GM19025 (cell line): Measurements from ENCODE around the gene POP4.
"Not testable (repeated sequence)": the region's sequence is repeated elsewhere in the genome, so short reads cannot be mapped to it uniquely, and the experiment has no call there.

Experiments
- ATAC-seq: cut with Tn5 transposase; IDR thresholded peaks from one replicate; pipeline ENCODE4 v1.9.1; 2021; ENCODE audit warnings: mild to moderate bottlenecking, low read depth, moderate library complexity; ENCODE audit not compliant: unreplicated experiment

POP4 gene, protein sequence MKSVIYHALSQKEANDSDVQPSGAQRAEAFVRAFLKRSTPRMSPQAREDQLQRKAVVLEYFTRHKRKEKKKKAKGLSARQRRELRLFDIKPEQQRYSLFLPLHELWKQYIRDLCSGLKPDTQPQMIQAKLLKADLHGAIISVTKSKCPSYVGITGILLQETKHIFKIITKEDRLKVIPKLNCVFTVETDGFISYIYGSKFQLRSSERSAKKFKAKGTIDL

DNA sequence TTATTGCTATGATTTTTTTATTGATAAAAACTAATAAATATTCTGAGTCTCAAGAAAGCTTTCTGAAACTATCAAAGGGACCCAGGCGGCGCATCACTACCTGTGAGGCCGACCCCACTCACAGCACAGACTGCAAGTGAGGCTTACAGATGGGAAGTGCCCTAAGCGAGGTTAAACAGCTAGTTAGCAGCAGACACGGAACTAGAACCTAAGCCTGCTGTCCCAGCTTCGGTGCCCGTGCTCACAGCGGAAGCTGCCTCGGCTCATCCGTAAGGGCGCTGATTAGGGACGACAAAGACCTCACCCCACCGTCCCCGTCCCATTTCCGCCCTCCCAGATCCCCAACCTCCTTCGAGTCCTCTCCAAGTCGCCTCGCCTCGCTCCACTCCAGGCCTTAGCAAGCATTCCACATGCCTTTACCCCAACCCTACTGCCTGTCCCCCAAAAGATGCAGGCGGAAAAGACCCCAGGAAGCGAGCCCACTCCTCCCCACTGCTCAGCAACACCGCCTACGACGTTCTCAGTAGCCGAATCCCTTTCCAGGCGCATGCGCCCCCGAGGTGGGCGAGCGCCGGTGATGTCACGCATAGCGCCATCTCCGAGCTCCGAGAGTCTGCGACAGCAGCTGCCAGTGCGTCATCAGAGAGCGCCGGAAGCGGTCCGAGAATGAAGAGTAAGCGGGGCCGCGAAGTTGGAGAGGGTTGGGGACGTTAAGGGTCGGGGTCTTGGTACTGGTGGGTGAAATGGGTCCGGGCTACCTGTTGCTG, at the start of gene POP4:
Gene POP4, plus strand, starts transcription at position 631 of the 767 bp plus-strand sequence. Its CDS starts 36 bp downstream, at position 667.
- peak; percentile 66 for ATAC-seq

DNA sequence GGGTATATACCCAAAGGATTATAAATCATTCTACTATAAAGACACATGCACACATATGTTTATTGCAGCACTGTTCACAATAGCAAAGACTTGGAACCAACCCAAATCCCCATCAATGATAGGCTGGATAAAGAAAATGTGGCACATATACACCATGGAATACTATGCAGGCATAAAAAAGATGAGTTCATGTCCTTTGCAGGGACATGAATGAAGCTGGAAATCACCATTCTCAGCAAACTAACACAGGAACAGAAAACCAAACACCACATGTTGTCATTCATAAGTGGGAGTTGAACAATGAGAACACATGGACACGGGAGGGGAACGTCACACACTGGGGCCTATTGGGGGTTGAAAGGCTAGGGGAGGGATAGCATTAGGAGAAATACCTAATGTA, 47.0 kb upstream of the POP4 start:
- not testable (repeated sequence) for ATAC-seq

DNA sequence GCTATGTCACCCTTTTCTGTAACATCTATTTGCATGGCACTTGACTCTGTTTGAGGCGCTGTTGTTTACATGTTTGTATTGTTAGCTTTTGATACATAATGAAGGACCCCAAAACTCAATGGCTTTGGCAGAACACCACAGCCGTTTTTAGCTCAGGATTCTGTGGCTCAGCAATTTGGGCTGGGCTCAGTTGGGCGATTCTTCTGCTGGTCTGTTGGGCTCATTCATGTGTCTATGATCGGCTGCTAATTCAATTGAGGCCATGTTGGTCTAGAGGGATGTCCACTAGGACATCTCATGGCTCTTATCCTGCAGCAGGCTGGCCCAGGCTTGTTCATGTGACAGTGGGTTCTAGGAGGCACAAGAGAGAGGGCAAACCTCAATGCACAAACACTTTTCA, 46.3 kb upstream of the POP4 start:
- ATAC-seq = no peak

DNA sequence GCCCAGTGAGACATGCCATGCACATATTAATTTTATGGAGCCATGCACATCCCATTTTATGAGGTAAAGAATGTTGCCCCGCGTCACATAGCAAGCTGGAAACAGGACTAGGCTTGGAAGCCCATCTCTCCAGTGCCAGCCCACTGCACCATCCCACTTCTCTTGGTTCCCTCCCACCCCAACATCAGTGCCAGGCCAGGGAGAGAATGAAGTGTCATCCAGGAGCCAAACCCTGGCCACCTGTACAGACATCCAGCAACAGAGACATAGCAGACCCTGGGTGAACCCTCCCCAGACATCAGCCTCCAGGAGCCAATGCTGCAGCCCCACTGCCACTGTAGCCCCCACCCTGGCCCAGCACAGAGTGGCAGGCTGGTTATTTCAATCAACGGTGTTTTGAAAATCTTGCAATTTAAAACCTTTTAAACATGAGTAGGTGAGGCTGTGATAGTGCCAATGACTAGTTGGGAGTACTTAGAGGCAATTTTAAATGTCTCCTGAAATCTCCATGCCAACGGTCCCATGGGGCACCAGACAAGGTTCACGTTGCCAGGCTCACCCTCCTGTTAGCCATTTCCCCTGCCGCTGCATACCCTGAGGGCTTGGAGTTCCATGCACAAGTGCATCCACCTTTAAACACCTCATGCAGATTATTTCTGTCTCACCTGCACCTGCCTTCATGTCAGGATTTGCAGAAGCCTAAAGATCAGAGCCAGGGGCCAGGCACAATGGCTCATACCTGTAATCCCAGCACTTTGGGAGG, 45.6 kb upstream of the POP4 start:
- ATAC-seq = no peak

DNA sequence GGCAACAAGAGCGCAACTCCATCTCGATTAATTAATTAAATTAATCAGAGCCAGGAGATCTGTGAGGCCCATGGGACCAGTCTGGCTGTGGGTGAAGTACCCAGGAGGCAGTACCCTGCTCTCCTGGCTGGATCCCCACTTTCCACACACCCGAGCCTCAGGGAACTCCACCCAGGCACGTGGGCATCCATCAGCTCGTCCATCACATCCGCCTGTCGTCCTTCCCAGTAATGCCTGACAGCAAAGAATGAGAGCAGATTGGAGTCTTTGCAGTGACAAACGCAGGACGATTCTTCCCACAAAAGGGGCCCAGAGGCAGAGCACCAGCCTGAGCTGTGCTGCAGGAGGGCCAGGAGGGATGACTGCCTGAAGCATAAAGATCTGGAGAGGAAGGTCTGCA, 44.5 kb upstream of the POP4 start:
- no peak for ATAC-seq

DNA sequence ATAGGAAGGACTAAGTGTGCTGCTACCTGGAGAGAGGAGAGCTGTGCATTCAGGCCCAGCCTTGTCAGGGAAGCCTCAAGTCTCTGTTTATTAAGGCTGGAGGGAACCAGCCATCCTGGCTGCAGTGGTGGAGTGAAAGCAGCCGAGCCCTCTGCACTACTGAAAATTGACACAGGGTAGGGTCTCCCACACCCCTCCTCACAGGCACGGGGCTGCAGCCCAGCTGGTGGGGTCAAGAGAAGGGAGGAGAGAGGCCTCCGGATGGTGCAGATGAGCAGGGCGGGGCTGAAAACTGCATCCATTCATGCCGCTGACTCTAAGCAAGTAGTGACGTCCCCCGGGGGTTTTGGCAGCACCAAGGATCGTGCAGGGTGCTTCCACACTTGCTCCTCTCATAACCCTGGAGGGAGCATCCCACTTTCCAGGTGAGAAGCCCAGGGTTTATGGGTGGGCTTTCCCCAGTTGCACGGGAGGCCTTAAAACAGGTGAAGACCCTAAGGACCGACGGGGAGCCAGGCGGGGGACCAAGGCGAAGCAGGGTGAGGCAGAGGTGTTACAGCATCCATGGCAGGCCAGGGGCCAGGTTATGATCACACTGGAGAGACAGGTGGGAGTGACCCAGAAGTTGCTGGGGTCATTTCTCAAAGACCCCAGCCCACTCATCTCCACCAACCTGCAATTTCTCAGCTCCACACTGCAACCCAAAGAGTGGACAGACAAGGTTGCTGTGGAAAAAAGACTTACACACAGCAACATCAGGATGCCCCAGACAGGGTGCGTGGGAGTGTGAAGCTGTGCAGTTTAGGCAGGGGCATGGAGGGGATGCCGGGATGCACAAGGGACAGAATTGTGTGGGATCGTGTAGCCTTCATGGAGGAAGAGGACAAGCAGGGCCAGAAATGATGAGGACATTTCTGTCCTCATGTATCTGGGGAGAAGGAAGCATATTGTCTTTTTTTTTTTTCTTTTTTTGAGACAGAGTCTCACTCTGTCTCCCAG, 43.5 kb upstream of the POP4 start:
- no peak for ATAC-seq

DNA sequence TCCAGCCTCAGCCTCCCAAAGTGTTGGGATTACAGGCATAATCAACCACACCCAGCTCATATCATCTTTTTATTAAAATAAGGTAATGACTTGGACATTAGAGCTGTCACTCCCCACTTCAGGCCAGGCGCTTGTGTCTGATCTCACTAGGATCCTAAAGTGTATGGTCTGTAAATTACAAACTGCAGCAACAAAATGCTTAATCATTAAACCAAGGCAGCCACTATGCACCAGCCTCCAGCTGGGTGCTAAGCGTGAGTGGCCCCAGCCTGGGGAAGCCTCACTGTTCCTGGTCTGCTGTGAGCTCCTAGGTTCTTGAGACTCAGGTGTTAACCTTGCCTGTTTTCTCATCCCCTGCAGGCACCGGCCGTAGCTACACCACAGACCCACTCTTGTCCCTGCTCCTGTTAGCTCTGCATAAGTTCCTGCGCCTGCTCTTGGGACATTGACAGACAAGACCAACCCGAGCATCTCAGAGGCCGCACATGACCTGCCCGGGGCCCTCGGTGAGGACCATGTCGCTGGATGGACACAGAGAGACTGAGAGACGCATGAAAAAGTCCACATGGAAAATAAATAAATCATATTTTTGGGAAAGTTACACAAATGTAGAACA, 42.5 kb upstream of the POP4 start:
- no peak for ATAC-seq

DNA sequence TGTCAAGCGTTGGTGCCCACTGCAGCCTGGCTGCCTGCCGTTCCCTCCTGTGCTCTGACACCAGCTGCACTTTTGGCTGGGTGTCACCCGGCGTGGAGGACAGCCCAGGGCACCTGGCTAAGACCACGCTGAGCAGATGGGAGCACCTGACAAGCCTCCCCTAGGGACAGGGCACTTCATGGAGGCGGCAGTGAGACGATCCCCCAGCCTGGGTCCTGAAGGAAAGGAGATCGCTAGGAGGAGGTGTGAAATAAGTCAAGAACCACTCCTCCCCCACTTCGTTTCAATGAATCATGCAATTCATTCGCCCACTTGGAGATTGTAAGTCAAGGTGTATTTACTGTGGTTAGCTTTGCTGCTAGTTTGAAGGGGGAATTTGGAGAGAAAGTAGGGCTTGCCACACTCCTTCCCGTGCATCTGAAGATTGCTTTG, 41.5 kb upstream of the POP4 start:
- no peak for ATAC-seq

DNA sequence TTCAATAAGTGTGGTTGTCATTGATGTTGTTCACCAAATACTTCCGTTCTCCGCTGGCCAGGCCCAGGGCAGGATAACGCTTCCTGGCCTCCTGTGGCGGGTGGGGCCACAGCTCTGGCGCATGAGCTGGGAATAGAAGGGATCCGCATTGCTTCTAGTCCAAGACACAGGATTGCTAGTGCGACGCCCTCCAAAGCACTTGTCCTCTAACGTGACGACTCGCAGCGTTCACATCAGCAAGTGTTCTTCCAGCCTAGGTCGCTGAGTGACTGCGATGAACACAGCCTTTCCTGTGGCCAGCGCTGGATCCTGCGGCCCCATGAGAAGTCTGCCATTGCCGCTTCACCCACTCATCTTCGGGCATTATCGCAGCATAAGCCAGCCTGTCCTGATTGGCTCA, 40.9 kb upstream of the POP4 start:
- ATAC-seq = no peak

DNA sequence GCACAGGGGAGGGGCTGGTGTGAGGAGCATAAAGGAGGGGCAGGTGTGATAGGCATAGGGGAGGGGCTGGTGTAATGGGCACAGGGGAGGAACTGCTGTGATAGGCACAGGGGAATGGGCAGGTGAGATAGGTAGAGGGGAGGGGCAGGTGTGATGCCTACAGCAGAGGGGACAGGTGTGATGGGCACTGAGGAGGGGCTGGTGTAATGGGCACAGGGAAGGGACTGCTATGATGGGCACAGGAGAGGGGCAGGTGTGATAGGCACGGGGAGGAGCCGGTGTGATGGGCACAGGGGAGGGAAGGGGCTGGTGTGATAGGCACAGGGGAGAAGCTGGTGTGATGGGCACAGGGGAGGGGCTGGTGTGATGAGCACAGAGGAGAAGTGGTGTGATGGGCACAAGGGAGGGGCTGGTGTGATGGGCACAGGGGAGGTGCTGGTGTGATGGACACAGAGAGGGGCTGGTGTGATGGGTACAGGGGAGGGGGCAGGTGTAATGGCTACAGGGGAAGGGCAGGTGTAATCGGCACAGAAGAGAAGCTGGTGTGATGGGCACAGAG, 39.5 kb upstream of the POP4 start:
- ATAC-seq = no peak

DNA sequence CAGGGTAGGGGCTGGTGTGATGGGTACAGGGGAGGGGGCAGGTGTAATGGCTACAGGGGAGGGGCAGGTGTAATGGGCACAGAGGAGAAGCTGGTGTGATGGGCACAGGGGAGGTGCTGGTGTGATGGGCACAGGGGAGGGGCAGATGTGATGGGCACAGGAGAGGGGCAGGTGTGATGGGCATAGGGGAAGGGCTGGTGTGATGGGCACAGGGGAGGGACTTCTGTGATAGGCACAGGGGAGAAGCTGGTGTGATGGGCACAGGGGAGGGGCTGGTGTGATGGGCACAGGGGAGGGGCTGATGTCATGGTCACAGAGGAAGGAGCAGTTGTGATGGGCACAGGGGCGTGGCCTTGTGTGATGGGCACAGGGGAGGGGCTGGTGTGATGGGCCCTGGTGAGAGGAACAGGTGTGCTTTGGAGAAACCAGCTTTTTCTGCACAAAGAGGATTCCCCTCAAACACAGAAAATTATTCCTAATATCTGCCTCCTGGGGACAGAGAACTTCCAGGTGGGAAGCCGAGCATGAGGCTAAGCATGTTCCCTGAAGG, 38.6 kb upstream of the POP4 start:
- ATAC-seq = no peak

DNA sequence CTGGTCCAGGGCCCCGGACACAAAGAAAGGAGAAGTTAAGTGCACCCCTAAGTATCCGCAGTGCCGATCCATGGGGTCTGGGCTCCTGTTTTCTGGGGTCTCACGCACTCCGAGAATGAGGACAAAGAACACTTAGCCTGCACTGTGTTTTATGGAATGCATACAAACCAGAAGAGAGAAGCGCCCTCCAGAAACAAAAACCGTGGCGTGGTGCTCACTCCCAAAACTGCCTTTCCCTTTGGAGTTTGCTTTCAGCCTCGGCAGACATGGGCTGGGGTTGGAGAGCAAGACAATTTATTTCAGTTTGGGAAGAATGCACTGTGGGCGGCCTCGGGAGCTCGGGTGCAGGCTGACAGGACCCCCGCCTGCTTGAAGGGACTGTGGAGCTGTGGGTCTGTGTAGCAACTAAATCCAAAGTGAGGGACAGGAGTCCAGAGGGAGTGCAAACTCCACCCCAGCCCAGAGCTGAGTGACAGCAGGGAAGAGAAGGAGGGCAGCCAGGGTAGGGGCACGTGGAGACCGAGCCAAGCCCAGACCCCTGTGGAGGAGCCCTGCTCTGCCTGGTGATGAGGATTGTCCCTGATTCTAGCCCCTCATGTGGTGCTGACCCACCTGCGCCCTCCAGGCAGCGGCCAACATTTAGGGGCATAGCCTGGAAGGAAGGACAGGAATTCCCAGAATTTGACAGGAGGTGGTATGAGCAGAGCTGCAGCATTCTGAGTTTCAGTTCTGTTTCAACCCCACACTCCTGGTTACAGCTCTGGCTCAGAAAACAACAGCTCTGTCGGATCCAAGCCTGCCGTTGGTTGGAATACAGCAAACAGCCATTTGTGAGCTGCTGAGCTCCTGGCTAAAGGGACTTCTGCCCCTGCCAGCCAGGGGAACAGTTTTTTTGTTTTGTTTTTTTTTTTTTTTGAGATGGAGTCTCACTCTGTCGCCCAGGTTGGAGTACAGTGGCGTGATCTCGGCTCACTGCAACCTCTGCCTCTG, 37.8 kb upstream of the POP4 start:
- ATAC-seq = no peak

DNA sequence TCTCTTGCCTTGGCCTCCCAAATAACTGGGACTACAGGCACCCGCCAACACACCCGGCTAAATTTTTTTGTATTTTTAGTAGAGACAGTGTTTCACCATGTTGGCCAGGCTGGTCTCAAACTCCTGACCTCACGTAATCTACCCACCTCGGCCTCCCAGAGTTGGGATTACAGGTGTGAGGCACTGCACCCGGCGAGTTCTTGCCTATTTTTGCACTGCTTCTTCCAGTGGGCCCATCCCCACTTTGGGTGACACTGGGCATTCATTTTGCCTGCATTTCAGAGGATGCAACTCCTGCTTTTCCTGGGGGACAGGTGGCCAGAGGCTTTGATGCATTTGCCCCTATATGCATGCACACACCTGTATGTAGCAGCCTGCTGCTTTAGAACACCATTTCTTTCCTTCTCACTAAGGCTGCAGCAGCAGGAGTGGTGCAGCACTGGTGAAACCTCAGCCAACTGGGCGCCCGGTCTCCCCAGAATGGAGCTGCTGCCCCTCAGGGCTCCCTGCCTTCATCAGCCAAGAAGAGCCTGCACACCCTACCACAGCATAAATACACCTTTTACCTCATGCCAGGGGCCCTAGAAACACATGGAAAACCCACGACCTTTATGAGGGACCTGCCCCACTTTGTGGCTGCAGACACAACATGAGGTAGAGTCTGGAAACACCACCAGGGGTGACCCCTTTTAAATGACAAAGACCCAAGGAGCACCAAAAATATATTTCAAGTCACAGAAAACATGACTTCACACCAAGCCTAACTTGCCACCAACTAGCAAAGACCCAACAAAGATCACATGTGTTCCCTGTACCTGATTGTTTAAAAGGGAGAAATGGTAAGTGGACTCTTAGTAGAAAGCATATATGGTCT, 36.8 kb upstream of the POP4 start:
- ATAC-seq = no peak

DNA sequence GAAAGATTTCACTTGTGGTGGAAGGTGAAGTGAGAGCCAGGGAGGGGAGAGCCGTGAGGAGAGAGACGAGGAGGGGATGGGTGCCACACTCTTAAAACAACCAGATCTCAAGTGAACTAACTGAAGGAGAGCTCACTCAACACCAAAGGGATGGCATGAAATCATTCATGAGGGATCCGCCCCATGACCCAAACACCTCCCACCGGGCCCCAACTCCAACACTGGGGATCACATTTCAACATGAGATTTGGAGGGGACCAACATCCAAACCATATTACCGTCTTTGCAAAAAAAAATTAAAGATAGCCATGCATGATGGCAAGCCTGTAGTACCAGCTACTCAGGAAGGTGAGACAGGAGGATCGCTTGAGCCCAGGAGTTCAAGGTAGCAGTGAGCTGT, 34.9 kb upstream of the POP4 start:
- ATAC-seq = no peak

DNA sequence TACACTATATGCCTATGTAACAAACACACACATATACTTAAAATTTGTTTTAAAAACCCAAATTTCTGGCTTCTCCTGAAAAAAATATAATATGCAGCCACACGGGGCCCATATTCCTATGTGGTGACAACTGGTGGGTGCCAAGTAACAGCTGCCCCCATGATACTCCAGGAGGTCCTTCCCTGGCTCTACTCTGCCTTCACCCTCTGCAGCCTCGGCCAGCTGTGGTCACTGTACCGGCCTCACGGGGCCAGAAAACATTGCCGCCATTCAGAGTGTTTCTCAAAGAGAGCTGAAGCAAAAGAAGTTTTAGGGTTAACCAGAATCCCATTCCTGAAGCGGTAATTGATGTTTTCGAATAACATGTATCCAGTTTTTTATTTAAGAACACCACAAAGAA, 32.6 kb upstream of the POP4 start:
- no peak for ATAC-seq

DNA sequence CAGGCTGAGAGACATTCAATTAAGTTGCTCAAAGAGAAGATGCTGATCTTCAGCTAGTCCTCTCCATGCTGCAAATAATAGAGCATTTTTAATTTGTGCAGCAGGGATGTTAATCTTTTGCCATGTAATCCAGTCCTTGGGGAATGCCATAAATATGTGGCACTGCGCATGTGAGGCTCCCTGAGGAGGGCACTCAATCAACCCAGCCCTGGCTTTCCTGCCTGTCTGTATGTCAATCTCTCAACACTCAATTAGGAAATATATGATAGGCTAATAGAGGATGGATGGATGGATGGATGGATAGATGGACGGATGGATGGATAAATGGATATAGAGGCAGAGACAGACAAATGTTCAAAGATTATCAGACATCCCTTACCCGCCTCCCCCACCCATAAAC, 31.6 kb upstream of the POP4 start:
- no peak for ATAC-seq

DNA sequence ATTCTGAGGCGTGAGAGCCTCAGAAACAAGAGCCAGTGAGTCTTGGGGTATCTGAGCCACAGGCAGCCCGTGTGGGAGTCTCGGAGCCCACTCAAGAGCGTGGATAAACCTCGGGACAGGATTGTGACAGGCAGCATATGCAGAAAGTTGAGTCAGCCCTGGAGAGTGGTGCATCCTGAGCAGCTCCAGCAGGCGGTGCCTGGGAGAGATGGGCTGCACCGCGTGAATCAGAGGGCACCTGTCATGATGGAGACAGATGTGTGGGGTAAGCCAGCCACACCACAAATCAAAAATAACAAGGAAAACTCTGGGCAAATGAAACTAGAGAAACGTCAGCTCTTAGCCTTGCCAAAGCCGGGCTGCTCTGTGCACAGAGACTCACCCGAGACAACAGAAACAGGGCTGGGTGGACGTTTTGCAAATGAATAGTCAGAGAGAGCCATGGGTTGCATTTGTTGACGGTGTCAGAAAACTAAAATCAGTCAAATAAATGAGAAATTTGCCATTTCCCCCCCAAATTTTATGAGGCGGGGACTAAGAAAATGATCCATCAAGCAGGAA, 30.0 kb upstream of the POP4 start:
- ATAC-seq = no peak
